ENCODE data around the gene RAB38.

Gene RAB38

GRCh38 chr11:88101881-88102597 is 73.2 kb downstream of the RAB38 start:
- no peak for DNase-seq

- no peak for DNase-seq
Observed at GRCh38 chr11:88100151-88100550, 75.1 kb downstream of the RAB38 start.

- DNase-seq, result no peak
Observed at GRCh38 chr11:88098289-88098688, 77.0 kb downstream of the RAB38 start.

- DNase-seq, result no peak
Observed at GRCh38 chr11:88089134-88089533, 86.1 kb downstream of the RAB38 start.

GRCh38 chr11:88087337-88087736 is 87.9 kb downstream of the RAB38 start:
- no peak for DNase-seq

- DNase-seq, result no peak
Observed at GRCh38 chr11:88086297-88086696, 88.9 kb downstream of the RAB38 start.

GRCh38 chr11:88070437-88070836 is 104.8 kb downstream of the RAB38 start:
- DNase-seq, result no peak

GRCh38 chr11:88068848-88069554 is 106.2 kb downstream of the RAB38 start:
- no peak for DNase-seq

GRCh38 chr11:88066090-88066489 is 109.2 kb downstream of the RAB38 start:
- DNase-seq, result no peak

GRCh38 chr11:88064097-88064705 is 111.0 kb downstream of the RAB38 start:
- DNase-seq, result no peak

Measured in cerebellar nuclear complex (tissue), 1 donor.